ENCODE data around the gene CRACDL.

Gene CRACDL

DNA sequence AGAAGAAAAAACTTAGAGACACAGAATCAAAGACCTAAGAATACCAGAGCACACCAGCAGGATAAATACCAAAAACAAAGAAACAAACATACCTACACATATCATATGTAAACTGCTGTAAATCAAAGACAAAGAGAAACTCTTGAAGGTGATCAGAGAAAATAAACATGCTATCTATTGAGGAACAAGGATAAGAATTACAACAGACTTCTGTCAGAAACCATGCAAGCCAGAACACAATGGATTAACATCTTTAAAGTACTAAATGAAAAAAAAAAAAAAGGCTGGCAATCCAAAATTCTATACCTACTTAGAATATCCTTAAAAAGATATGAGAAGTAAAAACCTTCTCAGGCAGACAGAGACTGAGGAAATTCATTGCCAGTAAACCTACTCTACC is 153.5 kb downstream of the CRACDL start:
- H3K4me3 ChIP-seq (ENCODE audit: low read depth, low read length): no peak overlapping the region
- TF ChIP-seq, protein P1, sequence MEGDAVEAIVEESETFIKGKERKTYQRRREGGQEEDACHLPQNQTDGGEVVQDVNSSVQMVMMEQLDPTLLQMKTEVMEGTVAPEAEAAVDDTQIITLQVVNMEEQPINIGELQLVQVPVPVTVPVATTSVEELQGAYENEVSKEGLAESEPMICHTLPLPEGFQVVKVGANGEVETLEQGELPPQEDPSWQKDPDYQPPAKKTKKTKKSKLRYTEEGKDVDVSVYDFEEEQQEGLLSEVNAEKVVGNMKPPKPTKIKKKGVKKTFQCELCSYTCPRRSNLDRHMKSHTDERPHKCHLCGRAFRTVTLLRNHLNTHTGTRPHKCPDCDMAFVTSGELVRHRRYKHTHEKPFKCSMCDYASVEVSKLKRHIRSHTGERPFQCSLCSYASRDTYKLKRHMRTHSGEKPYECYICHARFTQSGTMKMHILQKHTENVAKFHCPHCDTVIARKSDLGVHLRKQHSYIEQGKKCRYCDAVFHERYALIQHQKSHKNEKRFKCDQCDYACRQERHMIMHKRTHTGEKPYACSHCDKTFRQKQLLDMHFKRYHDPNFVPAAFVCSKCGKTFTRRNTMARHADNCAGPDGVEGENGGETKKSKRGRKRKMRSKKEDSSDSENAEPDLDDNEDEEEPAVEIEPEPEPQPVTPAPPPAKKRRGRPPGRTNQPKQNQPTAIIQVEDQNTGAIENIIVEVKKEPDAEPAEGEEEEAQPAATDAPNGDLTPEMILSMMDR (conservative IDR thresholded peaks at IDR 0.05; ENCODE audit: low read depth, low read length): no peak
- DNase-seq (ENCODE audit: low read depth): no peak

- TF ChIP-seq, protein P1 (conservative IDR thresholded peaks at IDR 0.05; ENCODE audit: low read depth, low read length): no peak
- H3K4me3 ChIP-seq (ENCODE audit: low read depth, low read length): no peak overlapping the region
- DNase-seq (ENCODE audit: low read depth): no peak
Observed at GRCh38 chr2:98781822-98782221, 154.2 kb downstream of the CRACDL start.

DNA sequence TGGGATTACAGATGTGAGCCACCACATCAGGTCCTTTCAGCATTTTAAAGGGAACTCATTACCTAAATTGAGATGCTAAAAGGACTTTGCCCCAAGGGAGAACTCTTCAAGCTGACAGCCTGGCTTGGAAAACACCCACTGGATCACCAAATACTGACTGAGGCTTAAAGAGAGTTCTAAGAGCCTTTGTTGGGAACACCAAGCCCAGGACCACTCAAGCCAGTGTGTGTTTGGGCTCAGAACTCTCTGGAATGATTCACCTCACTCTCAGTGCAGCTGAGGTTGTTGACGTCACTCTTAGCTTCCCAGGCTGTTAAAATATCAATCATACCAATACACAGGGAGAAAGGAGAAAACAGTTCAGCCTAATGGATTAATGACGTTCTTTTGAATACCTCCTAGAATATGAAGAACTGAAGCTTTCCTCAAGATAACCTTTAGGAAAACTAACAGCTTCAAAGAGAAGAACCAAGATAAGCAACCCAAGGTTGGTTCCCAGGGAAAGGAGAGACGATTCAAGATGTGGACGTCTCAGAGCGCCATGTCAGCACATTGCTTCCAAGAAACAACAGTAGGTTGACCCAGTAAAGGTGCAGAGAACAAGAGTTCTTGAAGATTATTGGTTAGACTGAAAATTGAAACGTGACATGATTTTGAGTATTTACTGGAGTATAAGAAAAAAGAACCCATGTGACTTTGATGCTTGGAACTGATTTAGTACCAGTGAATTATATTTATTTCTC is 157.1 kb downstream of the CRACDL start:
- TF ChIP-seq, protein P1 (conservative IDR thresholded peaks at IDR 0.05; ENCODE audit: low read depth, low read length): no peak
- no peak for DNase-seq (ENCODE audit: low read depth)
- H3K4me3 ChIP-seq (ENCODE audit: low read depth, low read length): no peak overlapping the region

DNA sequence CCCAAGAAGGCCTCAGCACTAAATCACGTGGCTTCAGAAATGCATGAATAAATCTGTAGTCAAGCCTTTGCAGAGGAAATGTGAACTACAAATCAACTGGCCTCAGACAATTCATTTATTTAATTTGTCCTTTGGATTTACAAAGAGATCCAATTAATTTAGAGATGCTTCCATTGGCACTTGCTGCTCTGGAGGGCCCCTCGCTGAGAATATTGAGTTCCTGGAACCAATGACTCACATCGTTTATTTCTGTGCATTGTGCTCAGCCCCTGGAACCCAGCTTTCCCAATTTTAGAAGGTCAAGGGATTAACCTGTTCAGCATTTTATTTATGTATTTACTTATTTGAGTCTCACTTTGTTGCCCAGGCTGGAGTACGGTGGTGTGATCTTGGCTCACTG is 157.9 kb downstream of the CRACDL start:
- no peak for DNase-seq (ENCODE audit: low read depth)
- H3K4me3 ChIP-seq (ENCODE audit: low read depth, low read length): no peak overlapping the region
- TF ChIP-seq, protein P1 (conservative IDR thresholded peaks at IDR 0.05; ENCODE audit: low read depth, low read length): no peak

DNA sequence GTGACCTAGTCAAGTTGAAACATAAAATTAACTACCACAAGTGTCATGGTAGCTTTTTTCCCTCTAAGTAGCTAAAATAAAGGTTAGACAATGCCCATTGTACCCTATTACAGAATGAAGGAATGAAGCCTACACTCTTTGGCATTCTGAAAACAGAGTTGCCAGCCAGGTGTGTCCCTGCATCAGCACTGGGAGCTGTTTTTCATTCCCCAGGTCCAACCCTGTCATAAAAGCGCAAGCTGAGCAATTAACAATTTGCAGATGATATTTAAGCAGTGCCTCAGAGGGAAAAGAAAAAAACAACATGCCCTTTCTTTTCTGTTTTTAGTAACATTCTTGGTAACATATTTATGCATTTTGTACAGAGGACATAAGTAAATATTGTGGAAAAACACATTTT is 158.3 kb downstream of the CRACDL start:
- no peak for DNase-seq (ENCODE audit: low read depth)
- H3K4me3 ChIP-seq (ENCODE audit: low read depth, low read length): no peak overlapping the region
- TF ChIP-seq, protein P1 (conservative IDR thresholded peaks at IDR 0.05; ENCODE audit: low read depth, low read length): no peak

- TF ChIP-seq, protein P1 (conservative IDR thresholded peaks at IDR 0.05; ENCODE audit: low read depth, low read length): no peak
- no peak overlapping the region for H3K4me3 ChIP-seq (ENCODE audit: low read depth, low read length)
- DNase-seq (ENCODE audit: low read depth): no peak
Observed at GRCh38 chr2:98777076-98777475, 158.9 kb downstream of the CRACDL start.

- DNase-seq (ENCODE audit: low read depth): no peak
- TF ChIP-seq, protein P1 (conservative IDR thresholded peaks at IDR 0.05; ENCODE audit: low read depth, low read length): no peak
- H3K4me3 ChIP-seq (ENCODE audit: low read depth, low read length): no peak overlapping the region
Observed at GRCh38 chr2:98776136-98776535, 159.9 kb downstream of the CRACDL start.
